Suprapubic skin (tissue), 4 donors: Measurements from ENCODE around the gene OR2T6. TPM values are rescaled to one million over a fixed set of nuclear protein-coding genes. Genes with fewer than 3 reads are reported as not detected.

Source experiments
- DNase-seq, 2 donors: peaks; one replicate each; pipeline ENCODE4 v3.0.0-alpha.2; 2019; ENCODE audit warnings: low spot score in 2 of 2
- H3K27ac ChIP-seq: fragments of 200-600 bp; sonication (generic); one replicate; pipeline ENCODE4 v1.5.1; 2019
- H3K27me3 ChIP-seq: fragments of 200-600 bp; sonication (generic); one replicate; pipeline ENCODE4 v1.5.1; 2019
- H3K36me3 ChIP-seq: fragments of 200-600 bp; sonication (generic); one replicate; pipeline ENCODE4 v1.5.1; 2019
- H3K4me1 ChIP-seq: fragments of 200-600 bp; sonication (generic); one replicate; pipeline ENCODE4 v1.5.1; 2019
- H3K4me3 ChIP-seq: fragments of 200-600 bp; sonication (generic); one replicate; pipeline ENCODE4 v1.5.1; 2019; ENCODE audit warnings: mild to moderate bottlenecking
- H3K9me3 ChIP-seq: fragments of 200-600 bp; sonication (generic); one replicate; pipeline ENCODE4 v1.5.1; 2019
- CTCF ChIP-seq, 2 donors: fragments of 200-600 bp in 1 of 2; fragments of 450-650 bp in 1 of 2; sonication (generic) in 1 of 2; IDR thresholded peaks; one replicate each; pipeline ENCODE4 v1.5.1; 2016 to 2019; ENCODE audit warnings: antibody characterized with exemption in 2 of 2, mild to moderate bottlenecking in 1 of 2, moderate library complexity in 1 of 2
- EP300 ChIP-seq: sonication (generic); formaldehyde crosslinking; IDR thresholded peaks from one replicate; pipeline ENCODE4 v1.6.1; 2017; ENCODE audit warnings: antibody characterized with exemption
- POLR2A ChIP-seq, 2 donors: fragments of 450-650 bp; IDR thresholded peaks; one replicate each; pipeline ENCODE4 v1.6.1; 2017; ENCODE audit warnings: antibody characterized with exemption in 2 of 2, mild to moderate bottlenecking in 2 of 2, moderate library complexity in 2 of 2
- POLR2AphosphoS5 ChIP-seq, 3 donors: sonication (generic); formaldehyde crosslinking; IDR thresholded peaks; one replicate each; pipeline ENCODE4 v1.6.1; 2017; ENCODE audit warnings: antibody characterized with exemption in 3 of 3
- whole genome bisulfite sequencing: methylation state at CpG from one replicate; pipeline ENCODE4 v1.1.5; 2018; 5-methylcytosine and 5-hydroxymethylcytosine counted together
- total RNA-seq, 4 donors: library from RNA; depleted of rRNA; stranded (reverse); fragments of >200 nt; gene quantifications; one replicate each; pipeline ENCODE4 v1.1.0, GENCODE V29; 2016

The OR2T6 gene
- total RNA-seq, 4 donors from 2014 or later: not detected

GRCh38 chr1:248388426-248388825 is 12.9 kb downstream of the OR2T6 start:
- H3K4me1 ChIP-seq: no peaks in the 10 kb centered on the region
- 77% methylated on average over 2 of the region's 2 CpGs for WGBS
- no peak for DNase-seq
- no peaks in the 10 kb centered on the region for H3K27me3 ChIP-seq
- H3K4me3 ChIP-seq: no peak overlapping the region
- no peaks in the 10 kb centered on the region for H3K36me3 ChIP-seq
- no peak overlapping the region for H3K27ac ChIP-seq
- H3K9me3 ChIP-seq: no peaks in the 10 kb centered on the region
- TF ChIP-seq EP300 (no peak), POLR2AphosphoS5 (IDR thresholded peaks at IDR 0.05) (no peak), CTCF (IDR thresholded peaks at IDR 0.05) (no peak), POLR2A (IDR thresholded peaks at IDR 0.05) (no peak)

DNA sequence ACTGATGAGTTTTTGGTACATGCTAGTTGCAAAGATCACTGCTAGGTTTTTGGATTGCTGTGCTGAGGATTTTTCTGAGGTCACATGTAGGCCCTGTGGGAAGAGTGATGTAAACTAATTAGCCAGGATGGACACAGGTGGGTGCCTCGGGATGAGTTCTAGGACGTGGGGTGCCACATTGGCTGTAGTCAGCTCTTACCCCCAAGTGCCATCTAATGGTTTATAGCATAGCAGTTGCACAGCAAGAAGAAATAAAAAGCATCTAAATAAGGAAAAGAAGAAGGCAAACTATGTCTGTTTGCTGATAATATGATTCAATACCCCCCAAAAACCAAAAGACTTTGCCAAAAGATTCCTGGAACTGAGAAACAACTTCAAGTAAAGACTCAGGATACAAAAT is 17.5 kb downstream of the OR2T6 start:
- Histone ChIP-seq H3K4me3 (no peak overlapping the region), H3K4me1 (no peaks in the 10 kb centered on the region), H3K9me3 (no peaks in the 10 kb centered on the region), H3K36me3 (no peaks in the 10 kb centered on the region), H3K27me3 (no peaks in the 10 kb centered on the region), H3K27ac (no peak overlapping the region)
- TF ChIP-seq EP300 (no peak), CTCF (IDR thresholded peaks at IDR 0.05) (no peak), POLR2AphosphoS5 (IDR thresholded peaks at IDR 0.05) (no peak), POLR2A (IDR thresholded peaks at IDR 0.05) (no peak)
- WGBS: 50% methylated on average over 2 of the region's 2 CpGs
- no peak for DNase-seq

- 65% methylated on average over 3 of the region's 3 CpGs for WGBS
- Histone ChIP-seq H3K27me3 (no peaks in the 10 kb centered on the region), H3K4me1 (no peaks in the 10 kb centered on the region), H3K36me3 (no peaks in the 10 kb centered on the region), H3K4me3 (no peak within 1 kb of the TSS), H3K9me3 (no peaks in the 10 kb centered on the region), H3K27ac (no peak within 1 kb of the TSS)
- no peak for DNase-seq
- TF ChIP-seq POLR2A (IDR thresholded peaks at IDR 0.05): no peak
- TF ChIP-seq POLR2AphosphoS5 (IDR thresholded peaks at IDR 0.05): no peak
- no peak for TF ChIP-seq CTCF (IDR thresholded peaks at IDR 0.05)
- no peak for TF ChIP-seq EP300
Observed at GRCh38 chr1:248402748-248403147, 27.2 kb downstream of the OR2T6 start, which contains the start of gene OR2T1. OR2T1 (plus strand) TSS chr1:248403048; CDS start chr1:248406148, 3,100 bp downstream.

- Histone ChIP-seq H3K36me3 (no peaks in the 10 kb centered on the region), H3K27ac (no peak overlapping the region), H3K9me3 (no peaks in the 10 kb centered on the region), H3K4me3 (no peak overlapping the region), H3K4me1 (no peaks in the 10 kb centered on the region), H3K27me3 (no peaks in the 10 kb centered on the region)
- no peak for TF ChIP-seq POLR2A (IDR thresholded peaks at IDR 0.05)
- no peak for TF ChIP-seq POLR2AphosphoS5 (IDR thresholded peaks at IDR 0.05)
- TF ChIP-seq CTCF (IDR thresholded peaks at IDR 0.05): no peak
- TF ChIP-seq EP300: no peak
- 83% methylated on average over 6 of the region's 6 CpGs for WGBS
- no peak for DNase-seq
Observed at GRCh38 chr1:248404024-248404423, 28.5 kb downstream of the OR2T6 start.

GRCh38 chr1:248406721-248407692 is 31.5 kb downstream of the OR2T6 start:
- H3K4me1 ChIP-seq: no peaks in the 10 kb centered on the region
- H3K27ac ChIP-seq: no peak overlapping the region
- no peak for DNase-seq
- H3K27me3 ChIP-seq: no peaks in the 10 kb centered on the region
- H3K9me3 ChIP-seq: no peaks in the 10 kb centered on the region
- 72% methylated on average over 8 of the region's 8 CpGs for WGBS
- no peak for TF ChIP-seq CTCF (IDR thresholded peaks at IDR 0.05)
- TF ChIP-seq EP300: no peak
- TF ChIP-seq POLR2AphosphoS5 (IDR thresholded peaks at IDR 0.05): no peak
- no peak for TF ChIP-seq POLR2A (IDR thresholded peaks at IDR 0.05)
- H3K4me3 ChIP-seq: no peak overlapping the region
- H3K36me3 ChIP-seq: no peaks in the 10 kb centered on the region
